SJSA1 (cell line): ENCODE measurements around the gene STRADB. TPM values are rescaled to one million over a fixed set of nuclear protein-coding genes. Genes with fewer than 3 reads are reported as not detected.

Experiments
- DNase-seq, 2 experiments: peaks; one replicate each; pipeline ENCODE4 v3.0.0-alpha.2; 2015 to 2020; ENCODE audit warnings: low spot score in 2 of 2, low read depth in 1 of 2
- H3K27ac ChIP-seq: fragments of 250-450 bp; sonication (Bioruptor Pico); 2 replicates; pipeline ENCODE4 v1.5.1; 2020; ENCODE audit warnings: mild to moderate bottlenecking, moderate library complexity
- H3K27me3 ChIP-seq: fragments of 250-450 bp; sonication (Bioruptor Pico); replicated peaks from 2 replicates; pipeline ENCODE4 v1.5.1; 2020; ENCODE audit warnings: mild to moderate bottlenecking, moderate library complexity
- H3K36me3 ChIP-seq: fragments of 250-450 bp; sonication (Bioruptor Pico); 2 replicates; pipeline ENCODE4 v1.5.1; 2020; ENCODE audit warnings: mild to moderate bottlenecking
- H3K4me1 ChIP-seq: fragments of 250-450 bp; sonication (Bioruptor Pico); replicated peaks from 2 replicates; pipeline ENCODE4 v1.6.1; 2021; ENCODE audit warnings: mild to moderate bottlenecking
- H3K4me3 ChIP-seq: fragments of 250-450 bp; sonication (Bioruptor Pico); 2 replicates; pipeline ENCODE4 v1.5.1; 2020; ENCODE audit warnings: mild to moderate bottlenecking
- H3K9me3 ChIP-seq: fragments of 250-450 bp; sonication (Bioruptor Pico); replicated peaks from 2 replicates; pipeline ENCODE4 v1.5.1; 2020; ENCODE audit warnings: mild to moderate bottlenecking
- total RNA-seq: library from RNA; depleted of rRNA; stranded (reverse); fragments of >200 nt; shearing (Covaris generic); gene quantifications from 2 replicates; pipeline ENCODE4 v1.2.3, GENCODE V29; 2014; rRNA removed

STRADB gene
- total RNA-seq, 1 experiment from 2014 or later = 9.4 TPM

GRCh38 chr2:201507725-201508124 is 56.2 kb downstream of the STRADB start:
- no peaks in the 10 kb centered on the region for H3K36me3 ChIP-seq
- 0 out of 2 replicates have a peak, but pooled peaks cover 3% of the 10 kb centered on the region for H3K9me3 ChIP-seq
- no peaks in the 10 kb centered on the region for H3K27me3 ChIP-seq
- H3K4me3 ChIP-seq = no peak overlapping the region
- no peak for DNase-seq
- no peaks in the 10 kb centered on the region for H3K4me1 ChIP-seq
- H3K27ac ChIP-seq = no peak overlapping the region

- Histone ChIP-seq H3K27ac (no peak overlapping the region), H3K4me1 (0 out of 2 replicates have a peak, but pooled peaks cover 4% of the 10 kb centered on the region), H3K9me3 (no peaks in the 10 kb centered on the region; the same call in 1 of the 2 replicates), H3K4me3 (no peak overlapping the region), H3K27me3 (no peaks in the 10 kb centered on the region), H3K36me3 (no peaks in the 10 kb centered on the region)
- DNase-seq = peak in 1 of 2 experiments; percentile 6
Measured at GRCh38 chr2:201513271-201513670, 61.7 kb downstream of the STRADB start.

- H3K4me3 ChIP-seq = no peak overlapping the region
- H3K4me1 ChIP-seq = 0 out of 2 replicates have a peak, but pooled peaks cover 4% of the 10 kb centered on the region
- no peak for DNase-seq
- no peaks in the 10 kb centered on the region; the same call in 1 of the 2 replicates for H3K9me3 ChIP-seq
- no peaks in the 10 kb centered on the region for H3K36me3 ChIP-seq
- H3K27me3 ChIP-seq = no peaks in the 10 kb centered on the region
- H3K27ac ChIP-seq = no peak overlapping the region
Measured at GRCh38 chr2:201515573-201516246, 64.2 kb downstream of the STRADB start.

GRCh38 chr2:201517094-201517493 is 65.6 kb downstream of the STRADB start:
- H3K9me3 ChIP-seq = no peaks in the 10 kb centered on the region; the same call in none of the 2 replicates
- peak in 1 of 2 experiments; percentile 30 for DNase-seq
- no peak overlapping the region for H3K4me3 ChIP-seq
- no peaks in the 10 kb centered on the region for H3K36me3 ChIP-seq
- no peak overlapping the region for H3K27ac ChIP-seq
- 0 out of 2 replicates have a peak, but pooled peaks cover 4% of the 10 kb centered on the region for H3K4me1 ChIP-seq
- no peaks in the 10 kb centered on the region for H3K27me3 ChIP-seq

GRCh38 chr2:201520201-201520600 is 68.7 kb downstream of the STRADB start:
- H3K27ac ChIP-seq = no peak overlapping the region
- no peaks in the 10 kb centered on the region for H3K36me3 ChIP-seq
- DNase-seq = no peak

GRCh38 chr2:201522965-201523364 is 71.4 kb downstream of the STRADB start:
- Histone ChIP-seq H3K4me3 (no peak overlapping the region), H3K4me1 (no peaks in the 10 kb centered on the region), H3K36me3 (no peaks in the 10 kb centered on the region), H3K27ac (no peak overlapping the region), H3K27me3 (no peaks in the 10 kb centered on the region), H3K9me3 (peaks cover 10% of the 10 kb centered on the region)
- no peak for DNase-seq

More at GRCh38 chr2:201520201-201520600, 68.7 kb downstream of the STRADB start:
- no peak overlapping the region for H3K4me3 ChIP-seq
- 0 out of 2 replicates have a peak, but pooled peaks cover 4% of the 10 kb centered on the region for H3K4me1 ChIP-seq
- H3K9me3 ChIP-seq = peaks cover 10% of the 10 kb centered on the region
- H3K27me3 ChIP-seq = no peaks in the 10 kb centered on the region

- no peak for DNase-seq
- Histone ChIP-seq H3K27ac (no peak overlapping the region), H3K9me3 (peaks cover 10% of the 10 kb centered on the region; the same call in 1 of the 2 replicates), H3K36me3 (no peaks in the 10 kb centered on the region), H3K27me3 (no peaks in the 10 kb centered on the region), H3K4me3 (no peak overlapping the region), H3K4me1 (no peaks in the 10 kb centered on the region)
Measured at GRCh38 chr2:201523506-201523905, 72.0 kb downstream of the STRADB start.

Other genes with a start within 250 kb of the STRADB start
- 17.7 and 20.1 TPM in 2 replicates for gene CASP8, start 191.2 kb upstream of the STRADB start, total RNA-seq
- gene FLACC1, start 94.4 kb upstream of the STRADB start, total RNA-seq = 0.58 and 0.75 TPM in 2 replicates
- 19.2 and 39.8 TPM in 2 replicates for gene TRAK2, start 282 bp upstream of the STRADB start, total RNA-seq
- 62.0 and 69.4 TPM in 2 replicates for gene TMEM237, start 191.8 kb downstream of the STRADB start, total RNA-seq
- 3.3 and 5.3 TPM in 2 replicates for gene MPP4, start 246.9 kb downstream of the STRADB start, total RNA-seq